ENCODE results near the gene AIMP1.

AIMP1 gene

DNA sequence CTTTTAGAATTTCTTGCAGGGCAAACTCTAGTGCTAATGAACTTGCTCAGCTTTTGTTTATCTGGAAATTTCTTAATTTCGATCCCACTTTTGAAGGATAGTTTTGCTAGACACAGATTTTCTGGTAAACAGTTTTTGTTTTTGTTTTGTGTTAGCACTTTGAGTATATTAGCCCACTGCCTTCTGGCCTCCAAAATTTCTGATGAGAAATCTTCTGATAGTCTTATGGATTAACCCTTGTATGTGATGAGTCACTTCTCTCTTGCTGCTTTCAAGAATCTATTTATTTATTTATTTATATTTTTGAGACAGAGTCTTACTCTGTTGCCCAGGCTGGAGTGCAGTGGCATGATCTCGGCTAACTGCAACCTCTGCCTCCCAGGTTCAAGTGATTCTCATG lies 79.2 kb downstream of the AIMP1 start:
- no peak for TF ChIP-seq GATA3 (IDR thresholded peaks at IDR 0.05; ENCODE audit: low read depth, low read length)
- no peak for TF ChIP-seq GATA2 (IDR thresholded peaks at IDR 0.05; ENCODE audit: low read depth, low read length)

All from SH-SY5Y (cell line).